Measurements from ENCODE around the gene CDH12. TPM values are rescaled to one million over a fixed set of nuclear protein-coding genes. Genes with fewer than 3 reads are reported as not detected.
"Not testable (repeated sequence)": the region's sequence is repeated elsewhere in the genome, so short reads cannot be mapped to it uniquely, and the experiment has no call there.

CDH12 gene
- total RNA-seq, 1 donor from 2014 or later, result not detected

DNA sequence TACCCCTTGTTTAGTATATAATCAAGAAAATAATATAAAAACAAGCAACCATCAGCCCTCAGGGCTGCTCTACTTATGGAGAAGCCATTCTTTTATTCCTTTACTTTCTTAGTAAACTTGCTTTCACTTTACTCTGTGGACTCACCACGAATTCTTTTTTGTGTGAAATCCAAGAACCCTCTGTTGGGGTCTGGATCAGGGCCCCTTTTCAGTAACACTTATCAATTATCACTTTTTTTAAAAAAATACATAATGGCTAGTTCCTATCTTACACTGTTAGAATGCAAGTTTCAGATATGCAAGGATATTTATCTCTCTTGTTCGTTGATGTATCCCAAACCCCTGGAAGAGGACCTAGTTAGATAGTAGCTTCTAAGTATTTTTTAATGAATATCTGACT is 687.2 kb downstream of the CDH12 start:
- intact Hi-C loops (cut with micrococcal nuclease), result not testable (repeated sequence)

DNA sequence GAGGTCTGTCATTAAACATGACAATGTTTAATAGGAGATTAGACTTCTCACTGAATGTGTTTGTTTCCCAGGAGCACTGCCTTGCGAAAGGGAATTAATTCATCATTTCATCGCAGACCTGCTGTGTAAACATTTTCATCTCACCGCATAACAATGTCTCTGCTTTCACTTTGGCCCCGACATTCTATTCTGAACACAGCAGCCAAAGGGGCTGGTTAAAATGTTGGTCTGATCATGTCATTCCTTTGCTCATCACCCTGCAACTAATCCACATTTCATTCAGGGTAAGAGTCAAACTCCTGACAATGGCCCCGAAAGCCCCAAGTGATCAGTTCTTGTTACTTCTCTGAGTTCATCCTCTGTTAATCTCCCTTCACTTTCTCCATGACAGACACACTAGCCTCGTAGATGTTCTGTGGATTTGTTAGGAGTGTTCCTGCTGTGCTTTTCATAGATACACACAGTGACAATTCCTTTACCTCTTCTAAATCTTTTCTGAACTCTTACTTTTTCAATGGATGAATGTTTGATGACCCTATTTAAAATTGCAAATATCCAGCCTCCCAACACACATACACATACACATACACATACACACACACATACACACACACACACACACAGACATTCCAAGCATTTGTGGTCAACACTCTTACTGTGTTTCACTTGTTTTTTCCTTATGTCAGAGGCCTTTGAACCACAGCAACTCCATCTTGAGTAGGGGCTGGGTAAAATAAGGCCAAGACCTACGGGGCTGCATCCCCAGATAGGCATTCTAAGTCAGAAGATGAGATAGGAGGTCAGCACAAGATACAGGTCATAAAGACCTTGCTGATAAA is 688.0 kb downstream of the CDH12 start:
- intact Hi-C loops (cut with micrococcal nuclease), result not testable (repeated sequence)

DNA sequence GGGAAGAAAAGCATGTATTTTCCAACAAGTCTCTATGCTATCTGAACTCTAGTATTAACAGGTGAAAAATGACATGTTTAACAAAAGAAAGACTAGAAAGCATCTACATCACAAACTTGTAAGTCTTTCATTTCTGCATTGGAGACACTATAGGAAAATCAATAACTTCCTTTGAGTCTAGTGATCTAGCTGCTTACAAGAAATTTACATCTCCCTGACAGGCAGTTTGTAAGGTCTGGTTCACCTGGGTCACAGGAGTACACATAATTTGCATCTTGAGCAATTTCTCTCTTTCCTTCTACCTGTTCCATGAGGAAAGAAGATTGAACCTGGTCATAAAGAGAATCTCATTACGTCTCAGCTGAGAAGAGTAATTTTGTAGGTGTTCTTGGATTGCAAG is 696.2 kb downstream of the CDH12 start:
- intact Hi-C loops (cut with micrococcal nuclease), result not testable (repeated sequence)

DNA sequence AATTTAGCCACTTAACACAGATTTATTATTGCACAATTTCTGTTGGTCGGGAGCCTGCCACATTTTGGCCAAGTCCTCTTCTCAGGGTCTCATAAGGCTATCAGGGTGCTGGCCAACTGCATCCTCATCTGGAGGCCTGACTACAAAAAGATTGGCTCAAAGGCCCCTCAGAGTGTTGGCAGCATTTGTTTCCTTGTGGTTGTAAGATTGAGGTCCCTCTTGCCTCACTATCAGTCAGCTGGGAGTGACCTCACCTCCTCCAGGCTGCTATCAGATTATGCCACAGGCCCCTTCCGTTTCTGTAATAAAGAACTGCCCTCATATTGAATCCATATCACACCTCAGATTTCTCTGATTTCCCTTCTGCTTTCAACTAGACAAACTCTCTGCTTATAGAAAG is 698.4 kb downstream of the CDH12 start:
- intact Hi-C loops (cut with micrococcal nuclease), result not testable (repeated sequence)

DNA sequence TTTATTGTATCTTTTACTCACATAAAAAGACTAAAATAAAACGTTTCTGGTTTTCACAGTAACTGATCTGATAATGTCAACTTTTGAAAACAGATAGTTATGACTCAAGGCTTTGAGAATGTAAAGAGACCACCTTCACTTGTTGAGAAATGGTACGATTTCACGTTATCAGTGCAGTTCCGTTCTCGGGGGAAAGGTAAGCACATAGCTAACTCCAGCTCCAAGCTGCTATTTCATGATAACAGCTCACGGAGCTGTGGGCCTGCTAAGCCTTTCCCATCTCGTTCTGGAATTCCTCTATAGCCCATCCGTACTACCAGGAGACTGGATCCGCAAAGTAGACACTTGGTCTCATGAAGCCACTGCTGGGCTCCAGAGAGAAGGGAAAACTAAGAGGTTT is 701.3 kb downstream of the CDH12 start:
- intact Hi-C loops (cut with micrococcal nuclease), result not testable (repeated sequence)

DNA sequence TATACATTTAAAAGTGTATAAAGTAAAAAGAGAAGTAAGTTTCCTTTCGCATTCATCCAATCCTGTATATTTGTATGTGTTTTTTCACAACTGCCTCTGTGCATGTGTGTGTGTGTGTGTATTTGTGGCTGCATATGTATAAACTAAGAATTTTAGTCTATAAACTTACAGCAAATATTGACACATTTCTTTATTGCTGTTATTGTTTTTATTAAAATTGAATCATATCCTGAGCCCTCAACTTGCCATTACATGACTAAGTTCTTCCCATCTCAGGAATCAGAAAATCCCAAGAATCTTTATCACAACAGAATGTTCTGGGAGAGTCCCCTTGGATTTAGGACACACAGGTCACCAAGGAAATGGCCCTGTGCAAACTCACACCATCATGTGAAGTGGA is 712.7 kb downstream of the CDH12 start:
- intact Hi-C loops (cut with micrococcal nuclease), result not testable (repeated sequence)

DNA sequence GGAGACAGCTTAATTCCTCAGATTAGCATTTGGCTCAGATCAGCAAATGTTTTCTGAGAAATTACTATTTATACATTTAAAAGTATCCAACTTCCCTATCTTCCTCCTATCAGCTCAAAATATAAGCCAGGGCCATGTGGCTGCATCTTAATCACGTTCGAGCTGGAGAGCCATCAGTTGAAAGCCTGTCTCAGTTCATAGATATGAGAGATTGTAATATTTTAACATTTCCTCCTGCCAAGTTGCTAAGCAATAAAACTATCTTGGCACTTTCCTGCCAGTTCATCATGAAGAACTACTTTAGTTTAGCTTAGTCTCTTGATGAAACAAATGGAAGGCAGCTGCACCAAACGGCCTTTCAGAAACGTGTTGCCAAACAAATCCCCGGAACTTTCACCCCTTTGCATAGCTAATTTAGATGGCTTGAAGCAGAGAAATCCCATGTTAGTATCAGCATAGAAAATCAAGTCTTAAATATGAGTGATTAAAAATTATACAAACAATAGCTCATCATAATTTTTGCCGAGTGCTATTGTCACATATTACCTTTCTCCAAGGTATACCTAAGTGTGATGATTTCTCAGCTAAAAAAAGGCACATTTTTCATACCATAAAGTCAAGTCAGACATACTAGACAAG is 713.4 kb downstream of the CDH12 start:
- intact Hi-C loops (cut with micrococcal nuclease), result not testable (repeated sequence)

DNA sequence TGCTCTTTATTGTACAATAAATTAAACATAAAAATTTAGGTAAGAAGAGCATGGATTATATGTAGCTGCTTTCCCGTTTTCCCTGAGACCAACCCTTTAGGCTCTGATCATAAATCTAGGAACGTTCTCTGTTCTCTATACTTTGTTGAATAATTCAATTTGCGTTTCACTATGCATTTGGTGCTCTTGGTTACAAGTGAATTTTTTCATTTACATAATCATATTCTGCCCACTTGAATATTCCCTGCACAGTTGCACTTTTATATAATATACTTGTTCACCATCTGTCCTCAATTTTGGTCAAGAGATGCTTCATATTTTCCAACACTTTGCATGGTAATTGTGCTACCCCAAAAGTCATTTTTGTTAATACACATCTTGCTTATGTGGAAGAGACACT is 741.8 kb downstream of the CDH12 start:
- intact Hi-C loops (cut with micrococcal nuclease), result no loop called here

DNA sequence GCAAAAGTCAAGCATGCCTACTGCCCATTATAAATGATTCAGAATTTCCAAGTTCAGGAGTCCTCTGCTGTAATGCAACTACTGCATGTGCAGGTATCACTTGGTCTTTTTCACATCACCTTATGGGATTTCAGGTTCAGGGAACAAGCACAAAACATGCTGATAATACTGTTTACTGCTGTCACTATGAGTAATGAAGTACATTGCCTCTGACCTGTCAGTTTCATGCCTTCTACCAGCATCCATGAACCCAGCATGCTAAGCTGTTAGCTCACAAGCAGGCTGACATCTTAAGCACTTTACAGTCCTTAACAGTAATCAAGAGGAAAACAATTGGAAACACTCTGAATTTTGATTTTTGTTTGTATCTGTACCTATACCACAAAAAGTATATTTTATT is 743.8 kb downstream of the CDH12 start:
- intact Hi-C loops (cut with micrococcal nuclease), result no loop called here

DNA sequence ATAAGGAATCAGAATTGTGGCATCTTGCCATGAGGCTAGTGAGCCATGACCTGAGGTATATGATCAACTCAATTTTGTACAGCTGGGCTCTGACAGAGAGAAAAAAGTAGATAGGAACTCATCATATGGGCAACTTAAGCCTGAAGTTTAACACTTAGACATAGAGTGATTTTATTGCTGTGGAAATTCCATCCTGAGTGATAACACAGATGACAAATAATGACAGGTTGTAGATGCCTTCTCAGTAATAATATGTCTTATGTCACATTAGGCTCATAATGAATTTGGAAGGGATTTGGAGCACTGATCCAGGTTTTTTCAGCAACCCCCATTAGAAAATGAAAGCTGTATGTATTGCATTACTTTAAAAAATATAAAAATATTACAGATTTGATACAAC is 744.6 kb downstream of the CDH12 start:
- intact Hi-C loops (cut with micrococcal nuclease), result no loop called here

DNA sequence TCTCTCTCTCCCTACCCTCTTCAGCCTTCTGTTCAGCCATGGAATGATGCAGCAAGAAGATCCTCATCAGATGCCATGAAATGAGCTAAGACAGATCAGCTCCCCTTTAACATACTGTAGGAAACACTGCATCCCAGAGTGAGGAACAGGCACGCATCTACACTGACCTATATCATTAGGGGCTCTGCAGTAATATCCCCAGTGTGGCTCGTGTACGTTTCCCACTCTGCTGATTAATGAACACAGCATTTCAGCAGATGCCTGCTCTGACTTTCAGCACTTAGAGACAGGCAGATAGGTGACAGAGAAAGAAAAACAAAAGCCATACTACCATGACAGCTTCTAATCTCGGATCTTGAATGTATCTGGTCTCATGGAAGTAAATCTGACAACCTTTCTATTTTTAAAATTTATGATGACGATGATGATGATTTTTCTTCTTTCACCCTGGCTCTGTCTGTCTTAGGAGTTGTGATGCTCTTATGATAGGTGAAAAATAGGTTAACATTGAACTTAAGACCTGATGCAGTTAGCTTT is 750.3 kb downstream of the CDH12 start:
- intact Hi-C loops (cut with micrococcal nuclease), result no loop called here

DNA sequence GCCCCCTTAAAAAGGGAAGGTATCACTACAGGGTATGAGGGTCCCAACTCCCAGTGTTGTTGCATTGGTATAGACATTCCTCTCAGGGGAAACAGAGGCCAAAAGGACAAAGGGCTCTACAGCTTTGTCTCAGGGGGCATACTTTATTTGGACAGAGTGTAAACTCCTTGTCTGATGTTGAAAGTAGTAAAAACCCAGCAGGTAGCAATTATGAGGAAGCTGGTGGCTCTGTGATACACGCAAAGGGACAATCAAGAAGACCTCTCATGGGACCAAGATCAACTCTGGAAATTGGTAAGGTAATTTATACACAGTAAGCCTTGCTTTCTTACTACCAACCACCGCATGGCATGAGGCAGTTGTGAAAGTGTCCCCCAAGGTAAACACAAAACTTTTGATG is 764.6 kb downstream of the CDH12 start:
- intact Hi-C loops (cut with micrococcal nuclease), result no loop called here

DNA sequence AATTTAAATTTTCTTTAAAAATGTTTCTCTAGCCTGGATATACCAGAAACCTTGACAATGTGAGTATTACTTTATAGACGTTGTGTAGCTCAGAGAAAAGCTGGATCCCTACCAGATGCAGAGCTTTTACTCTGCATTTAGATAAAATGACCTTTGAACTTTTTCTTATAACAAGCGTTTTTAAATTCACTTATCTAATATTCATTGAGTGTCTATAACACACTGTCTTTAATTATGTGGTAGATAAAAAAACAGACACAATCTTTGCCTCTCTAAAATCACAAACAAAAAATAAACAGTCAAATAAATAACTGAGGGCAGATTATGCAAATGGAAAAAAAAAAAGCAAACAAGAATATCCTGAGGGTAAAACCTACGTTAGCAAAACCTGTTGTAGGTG is 773.6 kb downstream of the CDH12 start:
- intact Hi-C loops (cut with micrococcal nuclease), result no loop called here

DNA sequence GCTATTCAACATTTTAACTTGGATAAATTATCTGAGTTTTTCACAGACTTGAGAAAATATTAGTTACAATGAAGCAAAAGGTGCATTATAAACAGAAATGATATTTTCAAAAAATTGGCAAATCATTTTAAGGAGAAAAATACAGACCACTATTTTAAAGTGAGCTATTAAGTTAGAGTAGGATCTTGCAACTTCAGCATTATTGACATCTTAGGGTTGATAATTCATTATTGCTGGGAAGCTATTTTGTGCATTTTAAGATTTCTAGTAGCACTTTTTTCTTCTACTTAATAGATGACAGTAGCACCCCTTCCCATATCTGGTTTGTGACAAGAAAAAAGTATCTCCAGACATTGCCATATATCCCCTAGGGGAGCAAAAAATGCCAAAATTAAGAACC is 774.1 kb downstream of the CDH12 start:
- intact Hi-C loops (cut with micrococcal nuclease), result no loop called here

DNA sequence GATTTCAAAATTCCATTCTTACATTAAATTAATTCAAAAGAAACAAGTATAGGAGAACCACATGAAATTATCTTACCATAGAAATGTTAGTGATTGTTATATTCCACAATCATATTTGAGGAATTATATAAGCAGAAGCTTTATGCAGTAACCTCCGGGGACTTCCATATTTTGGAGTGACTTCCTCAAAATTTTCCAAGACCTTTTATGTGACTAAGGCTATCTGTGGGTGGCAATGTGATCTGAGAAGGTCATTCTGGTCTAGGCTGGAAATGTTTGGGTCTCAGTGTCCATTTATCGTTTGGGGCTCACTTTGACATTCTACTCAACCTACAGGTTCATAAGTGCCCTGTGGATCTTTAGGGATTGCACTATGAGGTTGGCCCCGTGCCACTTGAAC is 776.6 kb downstream of the CDH12 start:
- intact Hi-C loops (cut with micrococcal nuclease), result no loop called here

DNA sequence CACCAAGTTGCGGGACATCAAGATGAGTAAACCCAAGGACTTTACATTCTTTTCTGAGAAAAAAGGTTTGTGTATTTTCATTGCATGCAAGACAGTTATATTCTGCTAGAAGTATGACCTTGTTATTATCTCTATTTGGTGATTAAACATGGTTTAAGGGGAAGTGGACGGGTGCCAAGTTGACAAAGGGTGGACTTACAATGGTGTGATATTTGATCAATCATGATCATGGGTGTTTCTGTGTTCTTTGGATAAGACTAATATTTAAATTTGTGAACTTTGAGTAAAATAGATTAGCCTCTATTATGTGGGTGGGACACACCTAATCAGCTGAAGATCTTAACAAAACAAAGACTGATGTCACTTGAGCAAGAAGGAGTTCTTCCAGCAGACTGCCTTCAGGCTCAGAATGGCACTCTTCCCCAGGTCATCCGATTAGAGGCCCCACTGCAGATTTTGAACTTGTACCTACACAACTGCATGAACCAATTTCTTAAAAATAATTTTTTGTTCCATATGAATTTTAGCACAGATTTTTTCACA is 782.9 kb downstream of the CDH12 start:
- intact Hi-C loops (cut with micrococcal nuclease), result no loop called here

DNA sequence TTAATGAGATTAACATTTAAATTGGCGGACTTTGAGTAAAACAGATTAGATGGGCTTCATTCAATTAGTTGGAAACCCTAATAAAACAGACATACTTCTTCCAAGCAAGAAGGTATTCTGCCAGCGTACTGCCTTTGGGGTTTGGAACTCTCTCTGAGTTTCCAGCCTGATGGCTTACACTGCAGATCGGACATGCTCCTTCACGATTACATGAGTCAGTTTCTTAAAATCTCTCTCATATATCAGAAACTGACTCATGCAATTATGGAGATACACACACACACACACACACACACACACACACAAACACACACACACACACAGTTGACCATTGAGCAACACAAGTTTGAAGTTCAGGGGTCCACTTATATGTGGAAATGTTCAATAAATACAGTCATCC is 789.4 kb downstream of the CDH12 start:
- intact Hi-C loops (cut with micrococcal nuclease), result no loop called here

DNA sequence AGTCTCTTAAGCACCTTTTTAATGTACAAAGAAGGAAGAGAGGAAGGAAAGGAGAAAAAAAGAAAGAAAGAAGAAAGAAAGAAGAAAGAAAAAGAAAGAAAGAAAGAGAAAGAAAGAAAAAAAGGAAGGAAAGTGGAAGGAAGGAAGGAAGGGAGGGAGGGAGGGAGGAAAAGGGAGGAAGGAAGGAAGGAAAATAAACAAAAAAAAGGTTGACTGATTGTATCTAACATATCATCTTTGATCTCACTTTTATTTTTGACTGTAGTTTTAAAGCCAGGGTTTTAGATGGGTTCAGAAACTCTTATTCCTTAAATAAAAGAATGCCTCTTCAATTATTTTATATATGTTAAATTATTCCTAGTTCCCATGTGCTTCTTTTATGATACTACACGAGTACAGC is 794.5 kb downstream of the CDH12 start:
- intact Hi-C loops (cut with micrococcal nuclease), result no loop called here

DNA sequence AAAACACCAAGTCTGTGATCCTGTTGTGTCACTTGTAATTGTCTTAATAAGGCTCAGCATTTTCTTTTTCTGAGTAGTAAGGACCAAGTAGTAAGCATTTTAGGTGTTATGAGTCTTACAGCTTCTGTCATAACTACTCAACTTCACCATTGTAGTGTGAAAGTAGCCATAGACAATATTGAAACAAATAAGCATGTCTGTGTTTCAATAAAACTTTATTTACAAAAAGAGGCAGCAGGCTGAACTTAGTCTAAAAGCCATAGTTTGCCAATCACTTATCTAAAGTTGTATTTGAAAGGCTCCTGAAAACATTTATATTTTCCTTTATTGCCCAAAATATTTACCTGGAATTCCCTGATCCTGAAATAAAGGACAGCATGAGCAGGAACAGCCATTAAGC is 796.1 kb downstream of the CDH12 start:
- intact Hi-C loops (cut with micrococcal nuclease), result no loop called here

DNA sequence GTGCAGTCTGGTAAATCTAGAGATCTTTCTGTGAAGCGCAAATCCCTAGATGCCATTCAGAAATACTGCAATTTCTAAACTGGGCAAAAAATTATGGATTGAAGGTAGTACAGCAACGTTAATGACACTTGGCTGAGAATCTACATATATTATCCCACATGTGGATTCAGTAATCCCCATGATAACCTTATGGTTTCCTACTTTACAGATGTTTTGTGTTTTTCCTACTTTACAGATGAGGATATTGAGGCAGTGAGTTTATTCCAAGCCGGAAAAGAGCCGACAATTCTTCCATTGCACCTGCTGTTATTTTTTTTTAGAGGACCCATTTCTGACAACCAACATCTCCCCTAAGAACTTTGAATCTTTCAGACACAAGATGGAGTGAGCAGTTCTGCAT is 796.5 kb downstream of the CDH12 start:
- intact Hi-C loops (cut with micrococcal nuclease), result no loop called here

DNA sequence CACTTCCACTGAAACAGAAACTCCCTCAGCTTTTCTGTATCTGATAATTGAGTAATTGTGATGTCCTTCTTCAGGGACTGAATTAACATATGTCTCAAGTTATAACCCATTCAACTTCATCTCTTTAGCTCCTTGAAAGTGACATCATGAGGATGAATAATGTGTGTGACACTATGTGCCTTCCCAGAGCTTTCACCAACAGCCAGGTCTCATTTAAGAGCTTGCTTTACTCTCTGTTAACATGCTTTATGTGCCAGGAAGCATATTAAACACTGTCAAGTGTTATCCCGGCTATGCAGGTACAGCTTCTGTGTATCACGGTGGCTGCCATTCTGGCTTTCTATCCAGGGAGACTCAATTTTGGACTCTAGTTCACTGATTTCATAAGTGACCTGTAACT is 799.9 kb downstream of the CDH12 start:
- intact Hi-C loops (cut with micrococcal nuclease), result no loop called here

DNA sequence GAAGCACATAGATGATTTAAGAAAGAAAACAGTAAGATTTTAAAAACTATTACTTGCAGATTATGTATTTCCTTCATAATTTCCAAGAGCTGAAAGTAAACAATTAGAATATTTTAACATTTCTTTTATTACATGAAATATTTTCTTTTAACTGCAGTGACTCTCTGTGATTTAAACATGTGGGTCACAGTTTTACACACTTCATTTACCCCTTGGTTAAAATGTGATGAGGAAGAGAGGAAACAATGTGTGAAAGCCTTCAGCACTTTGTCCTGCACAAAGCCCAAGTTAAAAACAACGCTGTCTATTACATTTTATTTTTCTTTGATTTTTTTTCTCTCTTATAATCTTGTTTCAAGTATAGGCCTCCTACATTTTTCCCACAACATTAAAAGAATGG is 801.3 kb downstream of the CDH12 start:
- intact Hi-C loops (cut with micrococcal nuclease), result no loop called here

DNA sequence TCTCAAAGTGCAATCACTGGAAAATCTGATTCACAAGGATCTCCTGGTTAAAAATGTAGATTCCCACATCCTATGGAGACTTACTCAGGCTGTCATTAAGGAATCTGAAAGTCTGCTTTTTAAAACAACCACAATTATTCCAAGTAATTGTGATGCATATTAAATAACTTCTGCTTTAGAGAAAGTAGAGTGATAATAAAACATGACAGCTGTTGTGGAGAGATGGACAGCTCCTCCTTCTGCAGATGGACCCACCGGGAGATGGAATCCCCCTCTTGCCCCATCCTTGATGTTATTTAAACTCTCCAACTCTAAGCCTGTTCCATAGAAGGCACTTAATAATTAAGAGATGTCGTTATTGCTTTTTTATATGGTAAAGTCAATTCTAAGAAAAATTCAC is 802.2 kb downstream of the CDH12 start:
- intact Hi-C loops (cut with micrococcal nuclease), result no loop called here

Measured in T-helper 2 cell treated with Interferon-gamma antibody and Interleukin-4, amounts not matched to agents 100 ng/mL and 5 ng/mL, for 36 hours (primary cell).